Activated CD4-positive, alpha-beta memory T cell treated with anti-CD3 and anti-CD28 coated beads for 36 hours (primary cell): Measurements from ENCODE around the gene ZNF334. TPM values are rescaled to one million over a fixed set of nuclear protein-coding genes. Genes with fewer than 3 reads are reported as not detected.

Experiments
- CTCF ChIA-PET: fragments of 350-600 bp; sonication (Branson Sonifier 250); formaldehyde crosslinking; loops from one replicate; lab custom pipeline; 2021; ENCODE audit warnings: antibody characterized with exemption, inconsistent platforms; lab: Charles Lee
- POLR2A ChIA-PET: fragments of 350-600 bp; sonication (Branson Sonifier 250); formaldehyde crosslinking; loops from one replicate; lab custom pipeline; 2021; ENCODE audit warnings: antibody characterized with exemption; lab: Charles Lee
- DNase-seq: peaks from one replicate; pipeline ENCODE4 v3.0.0-alpha.2; 2020
- H3K27ac Mint-ChIP-seq: one replicate; pipeline ENCODE4 v1.8.0; 2021; ENCODE audit warnings: mixed read lengths
- H3K27me3 Mint-ChIP-seq: one replicate; pipeline ENCODE4 v1.8.0; 2021; ENCODE audit warnings: mixed read lengths
- H3K36me3 Mint-ChIP-seq: one replicate; pipeline ENCODE4 v1.8.0; 2021; ENCODE audit warnings: mixed read lengths
- H3K4me1 Mint-ChIP-seq: one replicate; pipeline ENCODE4 v1.8.0; 2021; ENCODE audit warnings: low read depth, mixed read lengths
- H3K4me3 Mint-ChIP-seq: one replicate; pipeline ENCODE4 v1.8.0; 2021; ENCODE audit warnings: mild to moderate bottlenecking, mixed read lengths
- H3K9me3 Mint-ChIP-seq: one replicate; pipeline ENCODE4 v1.8.0; 2021; ENCODE audit warnings: mixed read lengths
- intact Hi-C: fragments of 100-400 bp; cut with micrococcal nuclease; formaldehyde crosslinking; loops from one replicate; pipeline ENCODE4 v1.15.1; 2023
- total RNA-seq, 2 experiments: library from RNA; stranded (reverse); gene quantifications; one replicate each; pipeline ENCODE4 v1.2.3, GENCODE V29; 2021

The ZNF334 gene
- total RNA-seq, 2 experiments from 2014 or later = 1.1 to 2.2 TPM

DNA sequence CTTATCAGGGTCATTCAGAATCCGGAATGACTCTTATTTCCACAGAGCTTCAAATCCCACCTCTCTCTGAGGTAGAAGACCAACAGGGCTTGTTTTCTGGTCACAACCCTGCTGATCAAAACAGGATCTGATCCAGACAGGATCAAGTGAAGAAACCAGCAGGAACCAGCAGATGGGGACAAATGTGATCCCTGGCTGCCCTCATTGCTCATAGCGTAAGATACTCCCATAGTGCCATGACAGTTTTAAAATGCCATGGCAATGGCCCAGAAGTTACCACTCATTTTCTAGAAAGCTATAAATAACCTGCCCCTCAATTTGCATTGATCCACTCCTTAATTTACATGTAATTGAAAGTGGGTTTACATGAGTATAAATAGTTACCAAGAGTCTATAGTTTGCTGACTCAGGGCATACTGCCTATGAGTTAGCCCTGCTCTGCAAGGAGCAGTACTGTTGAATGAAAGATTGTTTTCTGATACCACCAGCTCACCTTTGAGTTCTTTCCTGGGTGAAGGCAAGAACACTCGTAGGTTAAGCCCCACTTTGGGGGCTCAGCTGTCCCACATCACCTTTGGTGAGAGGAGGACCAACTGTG lies 6.2 kb upstream of the ZNF334 start:
- DNase-seq = no peak
- POLR2A ChIA-PET = interaction anchor here (0.6 kb wide), 1 partner anchor 1427 kb away, joined by 4 read pairs; no protein-coding TSS in a partner anchor
- Mint-ChIP-seq H3K36me3 (no peaks in the 10 kb centered on the region), H3K27ac (no peak overlapping the region), H3K4me1 (no peaks in the 10 kb centered on the region), H3K9me3 (peaks cover 6% of the 10 kb centered on the region), H3K27me3 (peaks cover 12% of the 10 kb centered on the region), H3K4me3 (no peak overlapping the region)
- CTCF ChIA-PET = interaction anchor here (1.2 to 8.5 kb wide), 4 partner anchors 30 to 170 kb away, joined by 4 to 103 read pairs (median 5); partner anchors contain the start of gene TP53RK
- intact Hi-C loops = no loop called here

DNA sequence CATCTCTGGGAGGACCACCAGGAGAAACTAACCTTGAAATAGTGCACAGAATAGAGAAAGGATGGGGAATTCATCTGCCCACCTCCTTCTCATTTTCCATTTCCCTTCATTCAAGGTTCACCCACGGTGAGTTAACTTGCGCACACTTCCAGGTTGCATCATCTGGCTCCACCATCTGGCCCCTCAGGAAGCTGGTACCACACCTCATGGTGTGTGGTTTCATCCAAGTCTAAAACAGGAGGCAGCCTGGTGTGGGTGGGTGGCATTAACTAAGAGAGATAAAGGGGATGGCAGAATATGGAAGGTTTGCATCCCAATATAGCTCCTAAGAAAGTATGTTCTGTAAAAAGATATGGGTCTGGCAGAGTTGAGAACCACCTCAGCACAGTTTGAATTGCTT lies 3.8 kb downstream of the ZNF334 start:
- POLR2A ChIA-PET = no interaction called here
- peak; percentile 14 for DNase-seq
- peaks cover 47% of the 10 kb centered on the region for H3K27me3 Mint-ChIP-seq
- CTCF ChIA-PET = no interaction called here
- H3K4me3 Mint-ChIP-seq = no peak overlapping the region
- H3K27ac Mint-ChIP-seq = no peak overlapping the region
- no peaks in the 10 kb centered on the region for H3K9me3 Mint-ChIP-seq
- intact Hi-C loops = no loop called here
- H3K4me1 Mint-ChIP-seq = peaks cover 35% of the 10 kb centered on the region
- H3K36me3 Mint-ChIP-seq = no peaks in the 10 kb centered on the region

DNA sequence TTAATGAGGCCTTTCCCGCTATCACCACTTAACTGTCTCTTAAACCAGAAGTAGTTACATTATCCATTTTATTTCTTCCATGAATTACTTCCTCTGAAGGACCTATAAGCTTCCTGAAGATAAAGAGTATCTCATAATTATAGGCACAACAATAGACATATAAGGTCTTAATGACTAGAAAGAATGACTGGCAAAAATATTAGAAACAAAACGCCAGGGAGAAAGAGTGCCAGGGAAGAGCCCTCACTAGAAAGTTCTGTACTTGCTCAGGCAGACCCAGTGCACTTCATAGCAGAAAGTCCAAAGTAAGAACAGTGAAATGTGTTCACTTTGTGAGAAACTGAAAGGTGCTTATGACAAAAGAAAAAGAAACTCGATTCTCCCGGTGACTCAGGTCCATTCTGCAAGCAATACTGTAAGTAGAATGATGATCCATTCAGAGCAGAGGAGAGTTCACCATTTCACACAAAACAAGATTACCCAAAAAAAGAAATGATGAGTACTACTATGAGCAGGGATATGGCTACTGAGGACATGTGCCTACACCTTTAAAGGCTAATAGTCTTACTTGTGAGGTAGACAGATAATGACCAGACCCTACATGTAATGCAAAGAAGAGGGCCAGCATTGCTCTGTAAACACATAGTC lies 5.5 kb downstream of the ZNF334 start:
- Mint-ChIP-seq H3K4me1 (peaks cover 25% of the 10 kb centered on the region), H3K27ac (peak overlapping the region; percentile 20), H3K36me3 (peaks cover 11% of the 10 kb centered on the region), H3K27me3 (peaks cover 52% of the 10 kb centered on the region), H3K9me3 (peaks cover 10% of the 10 kb centered on the region), H3K4me3 (no peak overlapping the region)
- intact Hi-C loops = no loop called here
- peak; percentile 15 for DNase-seq
- POLR2A ChIA-PET = no interaction called here
- CTCF ChIA-PET = no interaction called here

DNA sequence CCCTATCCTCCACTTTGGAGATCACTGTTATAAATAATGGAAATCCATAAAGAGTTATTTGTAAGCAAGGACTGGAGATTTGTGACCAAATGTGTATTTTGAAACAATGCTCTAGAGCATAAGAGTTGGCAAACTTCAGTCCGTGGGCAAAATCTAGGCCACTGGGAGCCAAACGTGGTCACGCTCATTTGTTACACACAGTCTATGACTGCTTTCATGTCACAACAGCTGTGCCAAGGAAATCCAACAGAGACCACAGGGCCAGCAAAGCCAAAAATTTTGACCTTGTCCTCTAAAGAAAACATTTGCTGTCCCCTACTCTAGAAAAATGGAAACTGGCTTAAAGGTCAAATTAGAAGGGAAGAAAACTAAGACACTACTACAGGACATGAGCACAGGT lies 7.9 kb downstream of the ZNF334 start:
- Mint-ChIP-seq H3K36me3 (peaks cover 23% of the 10 kb centered on the region), H3K4me1 (peaks cover 22% of the 10 kb centered on the region), H3K4me3 (no peak overlapping the region), H3K27me3 (peaks cover 42% of the 10 kb centered on the region), H3K27ac (no peak overlapping the region), H3K9me3 (peaks cover 32% of the 10 kb centered on the region)
- POLR2A ChIA-PET = no interaction called here
- DNase-seq = no peak
- intact Hi-C loops = no loop called here
- CTCF ChIA-PET = no interaction called here

DNA sequence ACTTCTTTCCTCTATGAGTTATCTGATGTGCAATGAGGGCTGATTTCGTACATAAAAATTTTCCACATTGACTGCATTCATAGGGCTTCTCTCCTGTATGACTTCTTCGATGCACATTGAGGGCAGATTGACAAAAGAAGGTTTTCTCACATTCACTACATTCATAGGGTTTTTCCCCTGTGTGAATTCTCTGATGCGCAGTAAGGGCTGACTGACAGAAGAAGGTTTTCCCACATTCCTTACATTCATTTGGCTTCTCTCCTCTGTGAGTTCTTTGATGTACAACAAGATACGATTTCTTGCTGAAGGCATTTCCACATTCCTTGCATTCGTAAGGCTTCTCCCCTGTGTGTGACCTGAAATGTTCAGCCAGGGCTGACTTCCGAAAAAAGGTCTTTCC lies 11.4 kb downstream of the ZNF334 start:
- H3K4me3 Mint-ChIP-seq = no peak overlapping the region
- POLR2A ChIA-PET = no interaction called here
- no peaks in the 10 kb centered on the region for H3K4me1 Mint-ChIP-seq
- no peak overlapping the region for H3K27ac Mint-ChIP-seq
- no peak for DNase-seq
- H3K36me3 Mint-ChIP-seq = peaks cover 23% of the 10 kb centered on the region
- intact Hi-C loops = no loop called here
- peaks cover 44% of the 10 kb centered on the region for H3K9me3 Mint-ChIP-seq
- peaks cover 33% of the 10 kb centered on the region for H3K27me3 Mint-ChIP-seq
- CTCF ChIA-PET = no interaction called here

DNA sequence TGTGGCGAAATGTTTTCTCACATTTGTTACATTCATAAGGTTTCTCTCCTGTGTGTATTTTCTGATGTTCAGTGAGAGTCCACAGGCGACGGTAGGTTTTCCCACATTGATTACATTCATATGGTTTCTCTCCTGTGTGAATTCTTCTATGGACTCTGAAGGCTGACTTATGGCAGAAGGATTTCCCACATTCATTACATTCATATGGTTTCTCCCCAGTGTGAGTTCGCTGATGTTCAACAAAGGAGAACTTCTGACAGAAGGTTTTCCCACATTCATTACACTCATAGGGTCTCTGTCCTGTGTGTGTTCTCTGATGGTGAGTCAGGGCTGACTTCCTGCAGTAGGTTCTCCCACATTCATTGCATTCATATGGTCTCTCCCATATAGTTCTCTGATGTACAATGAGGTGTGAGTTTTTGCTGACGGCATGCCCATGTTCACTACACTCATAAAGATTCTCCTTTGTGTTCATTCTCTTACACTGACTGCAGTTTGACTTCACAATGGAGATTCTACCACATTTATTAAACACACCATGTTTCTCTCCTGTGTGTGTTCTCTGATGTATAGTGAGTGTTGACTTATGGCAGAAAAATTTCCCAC lies 11.9 kb downstream of the ZNF334 start:
- no peaks in the 10 kb centered on the region for H3K4me1 Mint-ChIP-seq
- ChIA-PET CTCF (no interaction called here), POLR2A (no interaction called here)
- no peak for DNase-seq
- peaks cover 23% of the 10 kb centered on the region for H3K36me3 Mint-ChIP-seq
- H3K9me3 Mint-ChIP-seq = peaks cover 44% of the 10 kb centered on the region
- no peak overlapping the region for H3K27ac Mint-ChIP-seq
- no peak overlapping the region for H3K4me3 Mint-ChIP-seq
- H3K27me3 Mint-ChIP-seq = peaks cover 35% of the 10 kb centered on the region
- intact Hi-C loops = no loop called here

DNA sequence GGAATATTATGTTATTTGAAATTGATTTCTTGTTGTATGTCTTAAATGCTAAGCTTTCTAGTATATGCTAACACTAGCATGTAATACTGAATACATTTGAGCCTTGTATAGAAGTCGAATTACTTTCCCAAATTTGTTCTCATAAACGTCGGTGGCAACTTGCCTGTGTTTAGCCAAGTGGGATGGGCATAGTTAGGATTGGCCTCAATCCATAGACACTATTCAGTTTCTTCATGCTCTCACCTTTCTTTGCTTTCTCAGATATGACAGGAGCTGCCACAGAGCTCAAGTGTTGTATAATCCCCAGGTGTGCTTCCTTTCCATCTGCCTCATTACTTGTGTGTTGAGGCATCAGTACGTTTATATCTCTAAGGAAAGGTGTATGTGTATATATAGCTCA lies 19.3 kb downstream of the ZNF334 start:
- POLR2A ChIA-PET = no interaction called here
- Mint-ChIP-seq H3K27me3 (peaks cover 54% of the 10 kb centered on the region), H3K36me3 (no peaks in the 10 kb centered on the region), H3K9me3 (peaks cover 2% of the 10 kb centered on the region), H3K27ac (no peak overlapping the region), H3K4me3 (no peak overlapping the region), H3K4me1 (no peaks in the 10 kb centered on the region)
- DNase-seq = no peak
- CTCF ChIA-PET = no interaction called here
- intact Hi-C loops = no loop called here

DNA sequence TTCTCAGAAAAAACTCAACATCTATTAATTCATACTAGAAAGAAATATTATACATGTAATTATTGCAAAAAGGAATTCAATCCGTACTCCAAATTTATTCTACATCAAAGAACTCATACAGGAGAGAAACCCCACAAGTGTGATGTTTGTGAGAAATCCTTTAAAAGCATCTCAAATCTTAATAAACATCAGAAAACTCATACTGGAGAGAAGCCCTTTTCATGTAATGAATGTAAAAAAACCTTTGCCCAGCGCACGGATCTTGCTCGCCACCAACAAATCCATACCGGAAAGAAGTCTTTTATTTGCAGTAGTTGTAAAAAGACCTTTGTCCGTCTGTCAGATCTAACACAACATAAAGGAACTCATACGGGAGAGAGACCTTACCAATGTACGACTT lies 22.0 kb downstream of the ZNF334 start:
- POLR2A ChIA-PET = no interaction called here
- Mint-ChIP-seq H3K36me3 (no peaks in the 10 kb centered on the region), H3K4me3 (no peak overlapping the region), H3K27ac (no peak overlapping the region), H3K9me3 (no peaks in the 10 kb centered on the region), H3K27me3 (peaks cover 57% of the 10 kb centered on the region), H3K4me1 (no peaks in the 10 kb centered on the region)
- CTCF ChIA-PET = no interaction called here
- no peak for DNase-seq
- intact Hi-C loops = no loop called here

DNA sequence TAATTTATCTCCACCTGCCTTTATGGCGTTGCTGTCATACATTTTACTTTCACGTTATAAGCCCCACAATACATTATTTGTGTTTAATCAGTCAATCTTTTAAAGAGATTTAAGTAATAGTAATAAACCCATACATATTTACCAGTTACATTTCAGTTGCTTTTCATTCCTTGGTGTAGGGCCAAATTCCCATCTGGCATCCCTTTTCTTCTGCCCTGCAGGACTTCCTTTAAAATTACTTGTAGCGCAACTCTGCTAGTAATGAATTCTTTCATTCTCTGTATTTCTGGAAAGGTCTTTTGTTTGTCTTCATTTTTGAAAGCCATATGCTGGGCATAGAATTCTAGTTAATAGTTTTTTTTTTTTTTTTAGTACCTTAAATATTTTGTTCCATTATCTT lies 24.9 kb downstream of the ZNF334 start:
- peaks cover 4% of the 10 kb centered on the region for H3K4me1 Mint-ChIP-seq
- intact Hi-C loops = no loop called here
- H3K27me3 Mint-ChIP-seq = peaks cover 53% of the 10 kb centered on the region
- DNase-seq = no peak
- ChIA-PET CTCF (no interaction called here), POLR2A (interaction anchor here (0.7 kb wide), 1 partner anchor 18 kb away, joined by 4 read pairs; no protein-coding TSS in a partner anchor)
- no peak overlapping the region for H3K27ac Mint-ChIP-seq
- H3K4me3 Mint-ChIP-seq = no peak overlapping the region
- H3K36me3 Mint-ChIP-seq = no peaks in the 10 kb centered on the region
- H3K9me3 Mint-ChIP-seq = no peaks in the 10 kb centered on the region

DNA sequence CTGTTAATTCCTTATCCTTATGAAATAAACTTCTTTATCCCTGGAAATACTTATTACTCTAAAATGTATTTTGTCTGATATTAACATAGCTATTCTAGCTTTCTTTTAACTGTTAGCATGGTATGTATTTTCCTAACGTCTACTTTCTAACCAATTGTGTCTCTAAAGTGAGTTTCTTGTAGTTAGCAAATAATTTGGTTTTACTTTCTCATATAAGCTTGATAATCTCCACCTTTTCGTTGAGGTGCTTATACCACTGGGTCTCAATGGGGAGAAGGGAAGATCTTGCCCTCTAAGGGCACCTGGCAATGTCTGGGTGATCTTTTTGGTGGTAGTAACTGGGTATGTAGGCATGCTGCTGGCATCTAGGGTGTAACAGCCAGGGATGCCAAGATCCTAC lies 25.7 kb downstream of the ZNF334 start:
- POLR2A ChIA-PET = no interaction called here
- Mint-ChIP-seq H3K27me3 (peaks cover 49% of the 10 kb centered on the region), H3K9me3 (no peaks in the 10 kb centered on the region), H3K36me3 (no peaks in the 10 kb centered on the region), H3K4me1 (peaks cover 4% of the 10 kb centered on the region), H3K4me3 (no peak overlapping the region), H3K27ac (no peak overlapping the region)
- intact Hi-C loops = no loop called here
- DNase-seq = no peak
- CTCF ChIA-PET = no interaction called here

DNA sequence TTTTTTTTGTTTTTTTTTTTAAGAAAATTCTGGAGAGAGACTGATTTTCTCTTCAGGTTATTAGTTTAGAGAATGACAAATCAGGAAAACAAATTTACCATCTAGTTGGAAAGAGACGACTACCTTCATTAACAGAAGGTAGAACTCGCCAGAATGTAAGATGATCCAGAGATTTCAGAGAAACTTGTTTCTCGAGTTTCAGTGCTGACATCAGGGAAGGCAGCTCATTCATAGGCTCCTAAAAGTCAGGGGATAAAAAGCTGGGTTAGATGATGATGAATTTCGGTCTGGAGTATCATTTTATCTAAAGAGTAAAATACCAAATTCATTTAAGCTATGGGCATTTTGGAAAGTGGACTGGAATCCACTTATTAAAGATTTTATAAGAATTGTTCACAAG lies 27.9 kb downstream of the ZNF334 start:
- peaks cover 38% of the 10 kb centered on the region for H3K27me3 Mint-ChIP-seq
- H3K9me3 Mint-ChIP-seq = no peaks in the 10 kb centered on the region
- no peak overlapping the region for H3K27ac Mint-ChIP-seq
- no peaks in the 10 kb centered on the region for H3K36me3 Mint-ChIP-seq
- H3K4me1 Mint-ChIP-seq = peaks cover 4% of the 10 kb centered on the region
- ChIA-PET POLR2A (no interaction called here), CTCF (interaction anchor here (1.3 to 1.5 kb wide), 3 partner anchors 195 to 357 kb away, joined by 3 to 5 read pairs (median 3); no protein-coding TSS in a partner anchor)
- intact Hi-C loops = no loop called here
- H3K4me3 Mint-ChIP-seq = no peak overlapping the region
- DNase-seq = no peak

DNA sequence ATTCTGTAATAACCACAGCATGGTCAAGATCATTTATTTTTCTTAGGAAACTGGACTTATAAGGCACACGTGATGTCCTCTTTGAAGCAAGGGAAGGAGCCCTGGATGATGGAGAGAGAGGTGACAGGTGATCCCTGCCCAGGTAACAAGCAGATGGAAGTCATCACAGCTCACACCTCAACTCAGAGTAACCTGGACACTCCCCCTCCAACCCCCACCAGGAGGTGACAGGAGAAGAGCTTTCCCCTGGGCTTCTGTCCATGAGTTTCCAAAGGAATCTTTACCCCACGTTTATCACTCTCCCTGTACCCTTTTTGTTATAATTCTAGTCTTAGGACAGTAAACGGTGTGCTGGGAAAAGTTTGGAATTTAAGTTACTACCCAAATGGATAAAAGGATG lies 28.4 kb downstream of the ZNF334 start:
- Mint-ChIP-seq H3K9me3 (no peaks in the 10 kb centered on the region), H3K4me1 (peaks cover 4% of the 10 kb centered on the region), H3K4me3 (no peak overlapping the region), H3K27ac (no peak overlapping the region), H3K27me3 (peaks cover 38% of the 10 kb centered on the region), H3K36me3 (no peaks in the 10 kb centered on the region)
- POLR2A ChIA-PET = no interaction called here
- no peak for DNase-seq
- CTCF ChIA-PET = interaction anchor here (0.9 to 1.5 kb wide), 5 partner anchors 12 to 356 kb away, joined by 3 to 5 read pairs (median 3); no protein-coding TSS in a partner anchor
- intact Hi-C loops = no loop called here
